GM12878 (cell line): ENCODE measurements around the gene TIMM10. TPM values are rescaled to one million over a fixed set of nuclear protein-coding genes. Genes with fewer than 3 reads are reported as not detected.

ENCODE experiments used
- BACH1 ChIP-seq: fragments of 450-650 bp; IDR thresholded peaks from 2 replicates; pipeline ENCODE4 v1.6.1; 2017; ENCODE audit warnings: mild to moderate bottlenecking, borderline replicate concordance
- CBFB ChIP-seq: IDR thresholded peaks from 2 replicates; pipeline ENCODE4 v1.6.1; 2016; ENCODE audit warnings: antibody characterized with exemption, low read depth
- TCF12 ChIP-seq: IDR thresholded peaks from 2 replicates; pipeline ENCODE4 v1.6.1; 2011; ENCODE audit warnings: low read depth, mild to moderate bottlenecking, low read length
- ZNF687 ChIP-seq: fragments of 450-650 bp; IDR thresholded peaks from 2 replicates; pipeline ENCODE4 v1.6.1; 2017; ENCODE audit warnings: mild to moderate bottlenecking, moderate library complexity
- ZZZ3 ChIP-seq: IDR thresholded peaks from 2 replicates; pipeline ENCODE4 v1.6.1; 2011; ENCODE audit warnings: low read depth; ENCODE audit not compliant: control insufficient read depth, insufficient read length
- polyA plus RNA-seq, 11 experiments: library from polyadenylated mRNA; depleted of rRNA in 4 of 11; unstranded in 6 of 11; stranded (reverse) in 5 of 11; fragments of >200 nt; fragmentation: Nextera tagmentation in 4 of 11; fragmentation: Illumina TruSeq in 1 of 11; extraction: Ambion mirVana in 4 of 11; extraction: Trizol in 1 of 11; gene quantifications; 1 replicate in 1 of 11; 2 replicates in 10 of 11; pipeline versions ENCODE4 v1.2.1 to v1.2.3, GENCODE V29; 2011 to 2016; ENCODE audit warnings: inconsistent platforms in 2 of 11, missing spikeins in 2 of 11, low read depth in 1 of 11
- total RNA-seq, 4 experiments: library from RNA; depleted of rRNA in 3 of 4; stranded (reverse); fragments of >200 nt in 3 of 4; fragmentation: Illumina TruSeq in 1 of 4; extraction: Trizol in 1 of 4; gene quantifications; 2 replicates each; pipeline versions ENCODE4 v1.2.1 to v1.2.3, GENCODE V29; 2013 to 2021
- TF ChIP-seq, protein P1 (sequence below): fragments of 150-350 bp; IDR thresholded peaks from 2 replicates; pipeline ENCODE4 v1.6.1; 2016; ENCODE audit warnings: low read depth, low read length

TIMM10 gene
- total and polyA plus RNA-seq, 10 of the 15 experiments (the other 5 are each of a cell fraction or from before 2014, with no cell fraction given), result 148 to 898 (median 206) TPM

DNA sequence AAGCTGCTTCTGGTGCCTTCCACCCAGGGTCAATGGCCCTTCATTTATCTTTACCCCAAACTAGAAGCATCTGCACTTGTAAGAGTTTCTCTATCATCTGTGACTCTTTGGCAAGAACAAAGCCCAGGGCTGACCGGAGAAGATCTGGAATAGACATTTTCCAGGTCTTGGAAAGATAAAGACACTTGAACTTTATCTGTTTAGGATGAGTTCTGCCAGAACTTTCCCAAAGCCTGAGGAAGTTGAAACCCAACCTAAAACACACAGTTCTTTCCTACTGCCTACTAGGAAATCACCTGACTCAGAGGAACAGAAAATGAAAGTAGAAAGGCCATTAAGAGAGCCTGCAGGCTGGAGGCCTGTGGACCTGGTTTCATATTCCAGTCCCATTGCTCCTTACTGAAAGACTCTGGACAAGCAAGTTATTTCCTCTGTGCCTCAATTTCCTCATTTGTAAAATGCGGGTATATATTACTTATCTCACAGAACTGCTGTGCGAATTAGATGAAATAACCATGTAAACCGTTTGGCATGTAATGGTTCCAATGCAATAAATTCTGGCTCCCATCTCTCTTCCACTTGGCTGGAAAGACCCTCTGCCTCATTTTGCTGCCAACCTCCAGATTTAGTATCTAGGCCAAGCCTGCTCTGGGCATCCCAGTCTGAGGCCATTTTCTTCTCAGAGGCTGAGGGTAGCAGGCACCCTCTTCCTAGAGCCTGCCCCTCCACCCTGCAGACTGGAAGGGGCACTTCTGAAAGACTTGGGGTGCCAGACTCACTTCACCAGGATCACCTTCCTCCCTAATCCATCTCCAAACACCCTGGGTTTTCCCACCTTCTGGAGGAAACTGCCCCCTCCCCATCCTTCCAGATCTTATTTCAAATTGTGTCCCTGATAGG, 35.7 kb upstream of the TIMM10 start (continued):
- TF ChIP-seq ZNF687 (peak; percentile 33; the same call in 1 of the 2 replicates), CBFB (no peak), ZZZ3 (no peak), BACH1 (no peak), TCF12 (no peak)
- TF ChIP-seq, protein P1, sequence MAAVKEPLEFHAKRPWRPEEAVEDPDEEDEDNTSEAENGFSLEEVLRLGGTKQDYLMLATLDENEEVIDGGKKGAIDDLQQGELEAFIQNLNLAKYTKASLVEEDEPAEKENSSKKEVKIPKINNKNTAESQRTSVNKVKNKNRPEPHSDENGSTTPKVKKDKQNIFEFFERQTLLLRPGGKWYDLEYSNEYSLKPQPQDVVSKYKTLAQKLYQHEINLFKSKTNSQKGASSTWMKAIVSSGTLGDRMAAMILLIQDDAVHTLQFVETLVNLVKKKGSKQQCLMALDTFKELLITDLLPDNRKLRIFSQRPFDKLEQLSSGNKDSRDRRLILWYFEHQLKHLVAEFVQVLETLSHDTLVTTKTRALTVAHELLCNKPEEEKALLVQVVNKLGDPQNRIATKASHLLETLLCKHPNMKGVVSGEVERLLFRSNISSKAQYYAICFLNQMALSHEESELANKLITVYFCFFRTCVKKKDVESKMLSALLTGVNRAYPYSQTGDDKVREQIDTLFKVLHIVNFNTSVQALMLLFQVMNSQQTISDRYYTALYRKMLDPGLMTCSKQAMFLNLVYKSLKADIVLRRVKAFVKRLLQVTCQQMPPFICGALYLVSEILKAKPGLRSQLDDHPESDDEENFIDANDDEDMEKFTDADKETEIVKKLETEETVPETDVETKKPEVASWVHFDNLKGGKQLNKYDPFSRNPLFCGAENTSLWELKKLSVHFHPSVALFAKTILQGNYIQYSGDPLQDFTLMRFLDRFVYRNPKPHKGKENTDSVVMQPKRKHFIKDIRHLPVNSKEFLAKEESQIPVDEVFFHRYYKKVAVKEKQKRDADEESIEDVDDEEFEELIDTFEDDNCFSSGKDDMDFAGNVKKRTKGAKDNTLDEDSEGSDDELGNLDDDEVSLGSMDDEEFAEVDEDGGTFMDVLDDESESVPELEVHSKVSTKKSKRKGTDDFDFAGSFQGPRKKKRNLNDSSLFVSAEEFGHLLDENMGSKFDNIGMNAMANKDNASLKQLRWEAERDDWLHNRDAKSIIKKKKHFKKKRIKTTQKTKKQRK, result no peak
- TF ChIP-seq, all 136 proteins: peak for 22
